Suprapubic skin (tissue), 4 donors: ENCODE data around the gene FBXL19. TPM values are rescaled to one million over a fixed set of nuclear protein-coding genes. Genes with fewer than 3 reads are reported as not detected.

ENCODE experiments used
- DNase-seq, 2 donors: peaks; one replicate each; pipeline ENCODE4 v3.0.0-alpha.2; 2019; ENCODE audit warnings: low spot score in 2 of 2
- H3K27ac ChIP-seq: fragments of 200-600 bp; sonication (generic); one replicate; pipeline ENCODE4 v1.5.1; 2019
- H3K27me3 ChIP-seq: fragments of 200-600 bp; sonication (generic); one replicate; pipeline ENCODE4 v1.5.1; 2019
- H3K36me3 ChIP-seq: fragments of 200-600 bp; sonication (generic); one replicate; pipeline ENCODE4 v1.5.1; 2019
- H3K4me1 ChIP-seq: fragments of 200-600 bp; sonication (generic); one replicate; pipeline ENCODE4 v1.5.1; 2019
- H3K4me3 ChIP-seq: fragments of 200-600 bp; sonication (generic); one replicate; pipeline ENCODE4 v1.5.1; 2019; ENCODE audit warnings: mild to moderate bottlenecking
- H3K9me3 ChIP-seq: fragments of 200-600 bp; sonication (generic); one replicate; pipeline ENCODE4 v1.5.1; 2019
- EP300 ChIP-seq: sonication (generic); formaldehyde crosslinking; IDR thresholded peaks from one replicate; pipeline ENCODE4 v1.6.1; 2017; ENCODE audit warnings: antibody characterized with exemption
- POLR2A ChIP-seq, 2 donors: fragments of 450-650 bp; IDR thresholded peaks; one replicate each; pipeline ENCODE4 v1.6.1; 2017; ENCODE audit warnings: antibody characterized with exemption in 2 of 2, mild to moderate bottlenecking in 2 of 2, moderate library complexity in 2 of 2
- POLR2AphosphoS5 ChIP-seq, 3 donors: sonication (generic); formaldehyde crosslinking; IDR thresholded peaks; one replicate each; pipeline ENCODE4 v1.6.1; 2017; ENCODE audit warnings: antibody characterized with exemption in 3 of 3
- WGBS: methylation state at CpG from one replicate; pipeline ENCODE4 v1.1.5; 2018; 5-methylcytosine and 5-hydroxymethylcytosine counted together
- total RNA-seq, 4 donors: library from RNA; depleted of rRNA; stranded (reverse); fragments of >200 nt; gene quantifications; one replicate each; pipeline ENCODE4 v1.1.0, GENCODE V29; 2016
- TF ChIP-seq, protein P1 (sequence below), 2 donors: fragments of 200-600 bp in 1 of 2; fragments of 450-650 bp in 1 of 2; sonication (generic) in 1 of 2; IDR thresholded peaks; one replicate each; pipeline ENCODE4 v1.5.1; 2016 to 2019; ENCODE audit warnings: antibody characterized with exemption in 2 of 2, mild to moderate bottlenecking in 1 of 2, moderate library complexity in 1 of 2

FBXL19 gene
- total RNA-seq, 4 donors from 2014 or later = 21.7 to 28.7 (median 24.5) TPM

DNA sequence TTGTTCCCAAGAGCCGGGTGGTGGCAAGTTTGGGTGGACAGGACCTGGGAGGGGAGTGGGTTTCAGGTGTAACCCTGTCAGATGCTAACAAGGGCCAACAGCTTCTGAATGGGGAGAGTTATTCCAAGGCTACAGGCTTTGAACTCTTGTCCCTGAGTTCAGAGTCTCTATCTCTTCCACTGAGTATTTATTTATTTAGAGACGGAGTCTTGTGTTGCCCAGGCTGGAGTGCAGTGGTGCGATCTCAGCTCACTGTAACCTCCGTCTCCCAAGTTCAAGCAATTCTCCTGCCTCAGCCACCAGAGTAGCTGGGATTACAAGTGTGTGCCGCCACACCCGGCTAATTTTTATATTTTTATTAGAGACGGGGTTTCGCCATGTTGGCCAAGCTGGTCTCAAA is 31.6 kb downstream of the FBXL19 start:
- DNase-seq = no peak
- H3K27me3 ChIP-seq = no peaks in the 10 kb centered on the region
- H3K27ac ChIP-seq = no peak overlapping the region
- peaks cover 7% of the 10 kb centered on the region for H3K36me3 ChIP-seq
- H3K4me1 ChIP-seq = peaks cover 51% of the 10 kb centered on the region
- H3K9me3 ChIP-seq = no peaks in the 10 kb centered on the region
- H3K4me3 ChIP-seq = no peak overlapping the region
- TF ChIP-seq EP300 = no peak
- TF ChIP-seq, protein P1, sequence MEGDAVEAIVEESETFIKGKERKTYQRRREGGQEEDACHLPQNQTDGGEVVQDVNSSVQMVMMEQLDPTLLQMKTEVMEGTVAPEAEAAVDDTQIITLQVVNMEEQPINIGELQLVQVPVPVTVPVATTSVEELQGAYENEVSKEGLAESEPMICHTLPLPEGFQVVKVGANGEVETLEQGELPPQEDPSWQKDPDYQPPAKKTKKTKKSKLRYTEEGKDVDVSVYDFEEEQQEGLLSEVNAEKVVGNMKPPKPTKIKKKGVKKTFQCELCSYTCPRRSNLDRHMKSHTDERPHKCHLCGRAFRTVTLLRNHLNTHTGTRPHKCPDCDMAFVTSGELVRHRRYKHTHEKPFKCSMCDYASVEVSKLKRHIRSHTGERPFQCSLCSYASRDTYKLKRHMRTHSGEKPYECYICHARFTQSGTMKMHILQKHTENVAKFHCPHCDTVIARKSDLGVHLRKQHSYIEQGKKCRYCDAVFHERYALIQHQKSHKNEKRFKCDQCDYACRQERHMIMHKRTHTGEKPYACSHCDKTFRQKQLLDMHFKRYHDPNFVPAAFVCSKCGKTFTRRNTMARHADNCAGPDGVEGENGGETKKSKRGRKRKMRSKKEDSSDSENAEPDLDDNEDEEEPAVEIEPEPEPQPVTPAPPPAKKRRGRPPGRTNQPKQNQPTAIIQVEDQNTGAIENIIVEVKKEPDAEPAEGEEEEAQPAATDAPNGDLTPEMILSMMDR (IDR thresholded peaks at IDR 0.05) = no peak
- TF ChIP-seq POLR2AphosphoS5 (IDR thresholded peaks at IDR 0.05) = no peak
- no peak for TF ChIP-seq POLR2A (IDR thresholded peaks at IDR 0.05)
- WGBS = 75% methylated on average over 8 of the region's 8 CpGs

DNA sequence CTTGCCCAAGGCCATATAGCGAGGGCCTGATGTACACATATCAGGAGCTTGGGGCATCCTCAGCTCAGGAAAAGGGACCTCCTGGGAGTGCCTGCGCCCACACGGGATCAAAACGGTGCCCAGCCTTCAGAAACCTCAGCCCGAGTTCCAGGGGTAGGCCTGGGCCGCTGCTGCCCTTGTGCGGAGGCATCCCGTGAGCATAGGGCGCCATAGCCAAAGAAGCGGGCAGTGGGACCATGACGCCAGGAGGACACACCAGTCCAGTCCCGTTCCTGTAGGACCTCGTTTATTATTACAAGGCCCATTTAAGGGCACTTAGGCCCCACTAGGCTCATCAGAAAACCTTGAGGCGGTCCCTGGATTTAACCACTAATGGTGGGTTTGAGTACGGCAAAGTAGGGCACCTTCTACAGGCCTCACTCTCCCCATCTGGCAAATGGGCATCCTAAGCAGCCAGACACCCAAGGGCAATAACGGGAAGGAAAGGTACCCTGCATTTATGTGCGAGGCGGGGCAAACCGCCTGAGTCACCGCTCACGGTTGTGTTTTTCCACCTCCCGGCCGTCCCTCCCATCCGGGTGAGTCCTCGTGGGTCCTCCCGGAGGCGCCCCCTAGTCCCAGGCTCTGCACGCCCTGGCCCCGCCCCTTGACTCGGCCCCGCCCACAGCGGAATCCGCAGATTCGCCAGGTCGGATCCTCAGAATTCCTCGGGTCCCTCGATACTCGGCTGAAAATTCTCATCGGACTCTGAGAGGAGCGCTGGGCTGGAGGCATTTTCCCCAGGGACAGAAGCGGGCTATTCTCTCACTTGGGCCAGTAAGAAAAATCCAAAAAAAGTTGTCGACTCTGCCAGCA is 33.5 kb downstream of the FBXL19 start:
- peaks cover 33% of the 10 kb centered on the region for H3K4me1 ChIP-seq
- peak overlapping the region; percentile 98 for H3K27ac ChIP-seq
- TF ChIP-seq POLR2AphosphoS5 (IDR thresholded peaks at IDR 0.05) = no peak
- TF ChIP-seq, protein P1 (IDR thresholded peaks at IDR 0.05) = peak in 1 of 2 donors; percentile 10
- no peaks in the 10 kb centered on the region for H3K9me3 ChIP-seq
- WGBS = 67% methylated on average over 13 of the region's 42 CpGs
- DNase-seq = peak; percentile 93 to 95
- peaks cover 23% of the 10 kb centered on the region for H3K36me3 ChIP-seq
- H3K4me3 ChIP-seq = peak overlapping the region; percentile 74
- H3K27me3 ChIP-seq = no peaks in the 10 kb centered on the region

DNA sequence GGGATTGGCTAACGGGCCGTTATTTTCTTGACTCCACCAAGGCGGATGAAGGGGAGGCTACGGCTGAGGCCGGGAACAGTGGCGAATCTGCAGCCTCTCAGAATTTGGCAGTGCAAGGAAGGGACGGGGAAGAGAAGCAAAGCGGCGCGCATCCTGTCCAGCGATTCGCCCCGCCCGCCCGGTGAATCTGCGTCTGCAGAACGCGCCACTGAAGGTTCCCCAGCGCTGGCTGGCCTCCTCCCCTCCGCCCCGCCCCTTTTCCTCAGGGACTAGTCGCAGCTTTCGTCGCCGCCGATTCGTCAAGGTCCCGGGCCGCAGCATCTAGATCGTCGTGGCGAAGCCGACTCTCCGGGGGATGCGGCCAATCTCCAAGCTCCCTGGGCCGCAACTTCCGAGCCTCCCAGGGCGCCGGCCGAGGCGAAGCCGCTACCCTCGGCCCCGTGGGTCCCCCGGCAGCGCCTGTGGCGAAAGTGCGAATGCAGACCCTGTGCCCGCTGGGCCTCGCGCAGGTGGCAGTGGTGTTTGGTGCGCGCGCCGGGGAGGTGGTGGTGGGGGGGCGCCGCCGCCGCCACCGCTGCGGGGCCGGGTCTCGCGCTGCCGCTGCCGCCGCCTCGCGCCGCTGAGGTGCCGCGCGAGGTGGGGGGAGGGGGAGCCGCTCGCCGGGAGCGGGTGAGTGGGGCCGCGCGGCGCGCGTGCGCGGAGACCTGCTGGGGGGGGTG is 34.2 kb downstream of the FBXL19 start, which contains the start of gene SETD1A:
SETD1A (plus strand) TSS at position 299 of the 719 bp plus-strand sequence. CDS start 978 bp downstream, outside the sequence.
- WGBS = under 1% methylated on average over 27 of the region's 85 CpGs
- DNase-seq = peak; percentile 99 to 100
- H3K9me3 ChIP-seq = no peaks in the 10 kb centered on the region
- peak within 1 kb of the TSS; percentile 98 for H3K27ac ChIP-seq
- H3K36me3 ChIP-seq = peaks cover 31% of the 10 kb centered on the region
- TF ChIP-seq, protein P1 (IDR thresholded peaks at IDR 0.05) = no peak
- peak in 1 of 2 donors; percentile 64 for TF ChIP-seq POLR2A (IDR thresholded peaks at IDR 0.05)
- no peak for TF ChIP-seq EP300
- TF ChIP-seq POLR2AphosphoS5 (IDR thresholded peaks at IDR 0.05) = peak in 2 of 3 donors; percentile 78 to 84
- H3K27me3 ChIP-seq = no peaks in the 10 kb centered on the region
- peaks cover 32% of the 10 kb centered on the region for H3K4me1 ChIP-seq
- peak within 1 kb of the TSS; percentile 74 for H3K4me3 ChIP-seq

DNA sequence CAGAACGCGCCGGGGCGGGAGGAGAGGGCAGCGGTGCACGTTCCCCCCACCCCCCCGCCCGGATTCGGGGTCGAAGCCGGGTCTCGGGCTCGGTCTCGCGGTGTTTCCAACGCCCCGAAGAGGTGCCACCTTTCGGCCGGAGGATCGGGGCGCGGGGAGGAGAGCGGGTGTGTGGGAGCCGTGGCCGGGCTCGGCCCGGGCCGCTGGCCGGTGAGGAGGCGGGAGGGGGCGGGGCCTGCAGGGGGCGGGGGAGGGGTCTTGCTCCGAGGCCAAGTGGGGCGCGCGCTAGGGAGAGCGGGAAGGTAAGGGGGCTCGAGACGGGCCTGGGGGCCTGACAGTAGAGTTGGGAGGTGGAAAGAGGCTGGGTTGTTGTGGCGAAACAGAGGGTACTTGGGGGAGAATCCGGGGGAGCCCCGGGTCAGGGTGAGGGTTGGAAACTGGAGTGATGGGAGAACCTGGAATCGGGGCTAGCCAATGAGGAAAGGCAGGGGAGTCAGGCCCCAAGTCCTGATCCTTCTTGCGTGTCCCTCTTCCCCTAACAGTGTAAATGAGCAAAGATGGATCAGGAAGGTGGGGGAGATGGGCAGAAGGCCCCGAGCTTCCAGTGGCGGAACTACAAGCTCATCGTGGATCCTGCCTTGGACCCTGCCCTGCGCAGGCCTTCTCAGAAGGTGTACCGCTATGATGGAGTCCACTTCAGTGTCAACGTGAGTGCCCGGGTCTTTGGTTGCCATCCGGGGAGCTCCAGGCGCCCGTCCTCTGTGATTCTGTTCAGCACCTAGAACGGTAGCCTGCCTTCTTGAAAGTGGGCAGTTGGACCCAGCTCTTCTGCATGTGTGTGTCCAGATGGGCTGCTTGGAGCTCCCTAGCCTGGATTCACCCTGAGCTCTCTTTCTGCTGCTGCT is 35.1 kb downstream of the FBXL19 start:
- no peaks in the 10 kb centered on the region for H3K9me3 ChIP-seq
- TF ChIP-seq, protein P1 (IDR thresholded peaks at IDR 0.05) = no peak
- TF ChIP-seq EP300 (no peak), POLR2A (IDR thresholded peaks at IDR 0.05) (no peak), POLR2AphosphoS5 (IDR thresholded peaks at IDR 0.05) (no peak)
- H3K27me3 ChIP-seq = no peaks in the 10 kb centered on the region
- DNase-seq = peak in 1 of 2 donors; percentile 76
- H3K4me1 ChIP-seq = peaks cover 29% of the 10 kb centered on the region
- peaks cover 39% of the 10 kb centered on the region for H3K36me3 ChIP-seq
- H3K27ac ChIP-seq = peak overlapping the region; percentile 98
- peak overlapping the region; percentile 74 for H3K4me3 ChIP-seq
- under 1% methylated on average over 36 of the region's 55 CpGs for WGBS
